A673 (cell line): Measurements from ENCODE around the gene TMEM205.

ENCODE experiments used
- CTCF ChIP-seq: fragments of 300-800, 200-600 bp; sonication (generic); conservative IDR thresholded peaks from 2 replicates; pipeline ENCODE4 v1.5.1; 2017; ENCODE audit warnings: low read depth, mild to moderate bottlenecking, antibody characterized with exemption, low read length, moderate library complexity, mixed read lengths
- EZH2 ChIP-seq: fragments of 200-600 bp; sonication (generic); IDR thresholded peaks from 2 replicates; pipeline ENCODE4 v1.6.1; 2017; ENCODE audit warnings: borderline replicate concordance, low read depth, mild to moderate bottlenecking, mixed read lengths, antibody characterized with exemption, low read length; ENCODE audit not compliant: poor library complexity, severe bottlenecking

- TF ChIP-seq CTCF: no peak
- no peak for TF ChIP-seq EZH2
These were observed 7.9 kb downstream of the TMEM205 start for GRCh38 chr19:11338121-11338520.
